Activated T-cell treated with anti-CD3 and anti-CD28 coated beads, Interleukin-2, amount 50 U/mL, for 1 hour (primary cell): ENCODE measurements around the gene LNX1.

Experiments
- DNase-seq: peaks from one replicate; pipeline ENCODE4 v3.0.0-alpha.2; 2020

Gene LNX1

GRCh38 chr4:53591372-53591892, at the start of gene LNX1:
LNX1 (minus strand) TSS chr4:53591486; CDS start chr4:53574002, 17,484 bp downstream.
- no peak for DNase-seq

GRCh38 chr4:53640576-53641453, 49.5 kb upstream of the LNX1 start:
- DNase-seq = no peak

GRCh38 chr4:53638919-53639318, 47.6 kb upstream of the LNX1 start:
- DNase-seq = no peak

- no peak for DNase-seq
Observed at GRCh38 chr4:53637348-53637747, 46.1 kb upstream of the LNX1 start.

- DNase-seq = no peak
Observed at GRCh38 chr4:53635697-53636483, 44.6 kb upstream of the LNX1 start.

- no peak for DNase-seq
Observed at GRCh38 chr4:53633608-53634007, 42.3 kb upstream of the LNX1 start.

- DNase-seq = no peak
Observed at GRCh38 chr4:53629296-53629695, 38.0 kb upstream of the LNX1 start.

GRCh38 chr4:53626491-53626890, 35.2 kb upstream of the LNX1 start:
- no peak for DNase-seq

GRCh38 chr4:53625888-53626287, 34.6 kb upstream of the LNX1 start:
- DNase-seq = no peak

- DNase-seq = no peak
Observed at GRCh38 chr4:53622739-53623151, 31.5 kb upstream of the LNX1 start.

- DNase-seq = no peak
Observed at GRCh38 chr4:53620956-53621355, 29.7 kb upstream of the LNX1 start.

- DNase-seq = no peak
Observed at GRCh38 chr4:53619431-53619830, 28.1 kb upstream of the LNX1 start.

- no peak for DNase-seq
Observed at GRCh38 chr4:53618321-53618720, 27.0 kb upstream of the LNX1 start.

- no peak for DNase-seq
Observed at GRCh38 chr4:53617101-53617680, 25.9 kb upstream of the LNX1 start.

GRCh38 chr4:53616219-53616618, 24.9 kb upstream of the LNX1 start:
- DNase-seq = no peak

GRCh38 chr4:53614591-53614990, 23.3 kb upstream of the LNX1 start:
- DNase-seq = no peak

- no peak for DNase-seq
Observed at GRCh38 chr4:53613428-53613827, 22.1 kb upstream of the LNX1 start.

GRCh38 chr4:53608649-53609048, 17.4 kb upstream of the LNX1 start:
- DNase-seq = no peak

GRCh38 chr4:53608242-53608641, 17.0 kb upstream of the LNX1 start:
- DNase-seq = no peak

GRCh38 chr4:53605783-53606182, 14.5 kb upstream of the LNX1 start:
- DNase-seq = no peak

- no peak for DNase-seq
Observed at GRCh38 chr4:53602390-53602789, 11.1 kb upstream of the LNX1 start.

GRCh38 chr4:53601251-53601764, 10.0 kb upstream of the LNX1 start:
- no peak for DNase-seq

- DNase-seq = no peak
Observed at GRCh38 chr4:53599632-53600031, 8.3 kb upstream of the LNX1 start.
